ENCODE data around the gene EDEM3.
"Not testable (repeated sequence)": the region's sequence is repeated elsewhere in the genome, so short reads cannot be mapped to it uniquely, and the experiment has no call there.

The EDEM3 gene

GRCh38 chr1:184769241-184769640, 14.6 kb upstream of the EDEM3 start:
- DNase-seq: no peak

- peak; percentile 68 for DNase-seq
These were observed 13.8 kb upstream of the EDEM3 start for GRCh38 chr1:184768467-184768866.

- no peak for DNase-seq
These were observed 12.9 kb upstream of the EDEM3 start for GRCh38 chr1:184767591-184767990.

- DNase-seq: no peak
These were observed 9.8 kb upstream of the EDEM3 start for GRCh38 chr1:184764483-184764882.

GRCh38 chr1:184763520-184763919, 8.9 kb upstream of the EDEM3 start:
- DNase-seq: not testable (repeated sequence)

- DNase-seq: no peak
These were observed 7.4 kb upstream of the EDEM3 start for GRCh38 chr1:184761969-184762485.

- DNase-seq: no peak
These were observed 5.0 kb upstream of the EDEM3 start for GRCh38 chr1:184759651-184760050.

- DNase-seq: no peak
These were observed 4.5 kb upstream of the EDEM3 start for GRCh38 chr1:184759112-184759511.

- DNase-seq: no peak
These were observed 3.2 kb upstream of the EDEM3 start for GRCh38 chr1:184757891-184758290.

GRCh38 chr1:184757406-184757805, 2.7 kb upstream of the EDEM3 start:
- no peak for DNase-seq

- peak; percentile 76 for DNase-seq
These were observed 788 bp upstream of the EDEM3 start for GRCh38 chr1:184755226-184756065.

GRCh38 chr1:184753608-184754475, 816 bp downstream of the EDEM3 start:
- peak; percentile 80 for DNase-seq

GRCh38 chr1:184753117-184753516, 1.5 kb downstream of the EDEM3 start:
- peak; percentile 66 for DNase-seq

- DNase-seq: peak; percentile 87
These were observed 2.0 kb downstream of the EDEM3 start for GRCh38 chr1:184752656-184753055.

GRCh38 chr1:184748740-184749139, 5.9 kb downstream of the EDEM3 start:
- peak; percentile 26 for DNase-seq

GRCh38 chr1:184747089-184747955, 7.3 kb downstream of the EDEM3 start:
- peak; percentile 78 for DNase-seq

- DNase-seq: peak; percentile 70
These were observed 8.6 kb downstream of the EDEM3 start for GRCh38 chr1:184745929-184746638.

GRCh38 chr1:184745110-184745509, 9.5 kb downstream of the EDEM3 start:
- no peak for DNase-seq

- peak; percentile 76 for DNase-seq
These were observed 11.4 kb downstream of the EDEM3 start for GRCh38 chr1:184743062-184743756.

GRCh38 chr1:184740344-184740743, 14.3 kb downstream of the EDEM3 start:
- DNase-seq: no peak

- DNase-seq: no peak
These were observed 14.9 kb downstream of the EDEM3 start for GRCh38 chr1:184739796-184740195.
